Adipocyte (in vitro differentiated cells): Measurements from ENCODE around the gene CREB3.

Experiments used
- DNase-seq: peaks from one replicate; pipeline ENCODE4 v3.0.0-alpha.2; 2015; ENCODE audit warnings: low read depth
- H3K27me3 ChIP-seq: replicated peaks from 2 replicates; pipeline ENCODE4 v1.7.0; 2013; ENCODE audit warnings: mild to moderate bottlenecking, low read length, moderate library complexity; ENCODE audit not compliant: control insufficient read depth, insufficient read depth
- H3K36me3 ChIP-seq: 2 replicates; pipeline ENCODE4 v1.7.0; 2013; ENCODE audit warnings: low read length, mild to moderate bottlenecking, moderate library complexity; ENCODE audit not compliant: control insufficient read depth, insufficient read depth, severe bottlenecking
- H3K4me1 ChIP-seq: 2 replicates; pipeline ENCODE4 v1.7.0; 2013; ENCODE audit warnings: mild to moderate bottlenecking, low read length, moderate library complexity; ENCODE audit not compliant: control insufficient read depth, insufficient read depth
- H3K4me3 ChIP-seq: 2 replicates; pipeline ENCODE4 v1.7.0; 2013; ENCODE audit warnings: mild to moderate bottlenecking, low read length, moderate library complexity
- H3K9ac ChIP-seq: 2 replicates; pipeline ENCODE4 v1.7.0; 2013; ENCODE audit warnings: mild to moderate bottlenecking, low read length, moderate library complexity
- H3K9me3 ChIP-seq: 2 replicates; pipeline ENCODE4 v1.7.0; 2013; ENCODE audit warnings: mild to moderate bottlenecking, low read length, moderate library complexity; ENCODE audit not compliant: control insufficient read depth

Gene CREB3

DNA sequence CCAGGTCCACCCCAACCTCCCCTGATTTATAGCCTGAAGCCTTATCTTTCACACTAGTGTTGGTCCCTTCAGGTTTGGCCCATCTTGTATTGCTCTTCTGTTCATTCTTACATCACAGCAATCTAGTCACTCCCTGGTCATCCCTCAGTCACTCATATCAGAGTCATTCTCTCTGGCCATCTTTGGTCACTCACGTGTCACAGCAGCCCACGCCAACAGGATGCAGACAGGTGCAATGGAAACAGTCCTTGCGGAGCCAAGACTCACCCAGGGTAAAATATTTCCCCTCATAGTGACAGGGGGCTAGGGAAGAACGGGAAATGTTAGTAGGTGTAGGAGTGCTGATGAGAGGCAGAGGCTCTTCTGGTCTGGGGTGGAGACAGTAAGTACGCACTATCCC, 21.0 kb downstream of the CREB3 start:
- H3K9me3 ChIP-seq, result no peaks in the 10 kb centered on the region
- no peak overlapping the region for H3K9ac ChIP-seq
- H3K4me1 ChIP-seq, result peaks cover 28% of the 10 kb centered on the region
- H3K27me3 ChIP-seq, result no peaks in the 10 kb centered on the region
- peaks cover 48% of the 10 kb centered on the region for H3K36me3 ChIP-seq
- no peak for DNase-seq
- H3K4me3 ChIP-seq, result no peak overlapping the region

DNA sequence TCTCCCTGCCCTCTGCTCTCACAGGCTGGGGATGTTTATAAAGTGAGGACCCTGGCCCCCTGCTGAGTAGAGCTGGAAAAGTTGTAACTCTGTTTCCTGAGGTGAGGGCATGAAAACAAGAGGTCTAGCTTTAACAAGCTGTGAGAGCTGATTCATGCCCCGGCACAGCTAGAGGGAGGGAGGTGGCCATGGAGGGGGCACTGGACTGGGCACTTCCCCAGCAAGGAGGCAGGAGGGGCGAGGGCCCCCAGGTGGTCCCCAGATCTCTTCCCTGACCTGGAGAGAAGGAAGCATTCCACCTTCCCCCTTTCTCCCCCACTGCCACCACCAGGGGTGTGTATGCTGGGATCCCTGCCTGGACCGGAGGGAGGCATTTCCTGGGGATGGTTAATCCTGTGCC, 21.8 kb downstream of the CREB3 start, which contains the start of gene MSMP:
TSS of gene MSMP (minus strand) at position 13 of the 400 bp plus-strand sequence. CDS start 147 bp downstream, outside the sequence.
- no peak for DNase-seq
- H3K27me3 ChIP-seq, result no peaks in the 10 kb centered on the region
- H3K9ac ChIP-seq, result no peak within 1 kb of the TSS
- H3K9me3 ChIP-seq, result no peaks in the 10 kb centered on the region
- H3K4me1 ChIP-seq, result peaks cover 36% of the 10 kb centered on the region
- no peak within 1 kb of the TSS for H3K4me3 ChIP-seq
- peaks cover 48% of the 10 kb centered on the region for H3K36me3 ChIP-seq

DNA sequence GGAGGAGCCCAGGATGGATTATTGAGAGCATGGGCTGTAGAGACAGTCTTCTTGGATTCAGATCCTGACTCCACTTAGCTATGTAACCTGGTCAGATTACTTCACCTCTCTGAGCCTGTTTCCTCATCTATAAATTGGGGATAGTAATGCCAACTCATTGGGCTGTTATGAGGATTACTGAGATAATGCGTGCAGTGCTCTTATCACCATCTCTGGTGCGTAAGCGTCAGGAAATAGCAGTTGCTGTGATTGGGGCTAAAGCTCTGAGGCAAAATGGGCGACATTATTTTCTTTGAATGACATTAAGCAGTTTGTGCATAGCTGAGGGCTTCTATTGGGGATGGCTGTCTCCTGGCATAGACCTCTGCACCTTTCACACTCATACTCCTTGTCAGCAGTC, 22.6 kb downstream of the CREB3 start:
- H3K4me3 ChIP-seq, result no peak overlapping the region
- peaks cover 48% of the 10 kb centered on the region for H3K36me3 ChIP-seq
- no peaks in the 10 kb centered on the region for H3K9me3 ChIP-seq
- H3K9ac ChIP-seq, result no peak overlapping the region
- peaks cover 31% of the 10 kb centered on the region for H3K4me1 ChIP-seq
- no peak for DNase-seq
- H3K27me3 ChIP-seq, result no peaks in the 10 kb centered on the region

DNA sequence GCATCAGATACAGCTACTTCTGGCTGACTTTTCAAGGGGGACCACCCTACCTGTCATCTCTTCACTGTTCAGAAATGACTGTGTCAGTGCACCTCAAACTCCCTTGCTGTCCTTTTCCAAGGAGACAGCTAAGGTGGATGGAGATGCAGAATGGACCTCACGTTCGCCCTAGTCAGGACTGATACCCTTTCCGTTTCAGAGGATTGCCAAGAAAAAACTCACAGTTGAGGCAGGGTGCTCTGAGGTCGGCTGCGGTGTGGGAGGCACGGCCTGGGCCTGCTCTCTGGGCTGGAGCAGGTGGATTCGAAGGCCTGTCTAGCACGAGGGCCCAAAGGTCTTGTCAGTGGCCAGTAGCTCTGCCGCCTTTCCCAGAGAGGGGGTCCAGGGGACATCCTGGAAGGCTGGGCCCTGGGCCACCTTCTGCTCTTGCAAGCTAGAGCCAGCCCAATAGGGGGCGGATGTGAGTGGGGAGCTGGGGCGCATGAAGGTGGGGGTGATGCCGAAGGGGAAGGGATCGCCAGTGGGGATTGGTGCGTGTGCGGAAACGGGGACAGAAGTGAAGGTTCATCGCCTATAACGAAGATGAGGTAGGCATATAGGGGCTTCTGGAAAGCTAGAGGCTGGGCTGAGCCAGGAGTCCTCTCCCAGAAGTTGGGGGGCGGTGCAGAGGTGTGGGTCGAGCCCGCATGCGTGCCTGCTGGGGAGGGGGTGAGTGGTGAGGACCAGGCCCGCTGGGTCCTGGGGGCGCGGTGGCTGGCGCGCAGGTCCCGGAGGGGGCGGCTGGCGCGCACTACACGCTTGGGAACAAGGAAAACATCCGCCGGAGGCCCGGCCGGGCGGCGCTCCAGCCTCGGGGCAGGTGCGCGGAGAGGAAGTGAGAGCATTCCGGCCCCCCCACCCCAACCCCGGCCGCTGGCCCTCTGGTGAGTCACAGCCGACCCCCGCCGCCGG, 24.1 kb downstream of the CREB3 start:
- Histone ChIP-seq H3K9me3 (no peaks in the 10 kb centered on the region), H3K4me1 (peaks cover 28% of the 10 kb centered on the region), H3K36me3 (peaks cover 38% of the 10 kb centered on the region), H3K9ac (no peak overlapping the region), H3K27me3 (no peaks in the 10 kb centered on the region), H3K4me3 (peak overlapping the region; percentile 18)
- peak; percentile 30 for DNase-seq

DNA sequence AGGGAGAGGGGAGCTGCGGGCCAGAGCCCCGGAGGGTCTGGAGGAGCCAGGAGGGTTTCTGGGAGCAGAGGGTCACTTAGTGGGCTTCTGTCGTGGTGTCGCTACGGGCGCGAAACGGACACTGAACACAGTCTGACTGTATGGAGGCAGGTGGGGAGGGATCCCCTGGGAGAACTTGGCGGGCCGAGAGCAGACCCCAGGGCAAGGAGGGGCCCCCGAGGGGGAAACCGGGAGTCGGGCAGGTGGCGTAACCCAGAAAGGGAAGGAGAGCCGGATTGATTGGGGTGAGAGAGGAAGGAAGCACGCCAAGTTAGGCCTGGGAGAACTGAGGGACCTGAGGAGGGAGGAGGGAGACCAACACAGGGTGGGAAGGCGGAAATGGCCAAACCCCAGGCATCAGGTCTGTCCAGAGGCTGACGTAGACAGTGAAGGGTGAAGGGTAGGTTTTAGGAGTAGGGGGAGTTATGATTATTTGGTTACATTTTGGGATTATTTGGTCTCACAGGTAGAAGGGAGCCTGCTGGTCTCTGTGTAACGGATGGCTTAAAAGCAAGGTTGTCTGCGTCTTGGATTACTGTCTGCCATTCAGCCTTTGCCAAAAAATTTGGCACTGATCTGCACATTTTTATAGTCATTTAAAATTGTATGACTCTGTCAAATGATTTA, 24.9 kb downstream of the CREB3 start:
- Histone ChIP-seq H3K36me3 (peaks cover 29% of the 10 kb centered on the region), H3K4me1 (peaks cover 28% of the 10 kb centered on the region), H3K27me3 (no peaks in the 10 kb centered on the region), H3K4me3 (peak overlapping the region; percentile 21), H3K9ac (peak overlapping the region; percentile 51), H3K9me3 (no peaks in the 10 kb centered on the region)
- DNase-seq, result peak; percentile 24

DNA sequence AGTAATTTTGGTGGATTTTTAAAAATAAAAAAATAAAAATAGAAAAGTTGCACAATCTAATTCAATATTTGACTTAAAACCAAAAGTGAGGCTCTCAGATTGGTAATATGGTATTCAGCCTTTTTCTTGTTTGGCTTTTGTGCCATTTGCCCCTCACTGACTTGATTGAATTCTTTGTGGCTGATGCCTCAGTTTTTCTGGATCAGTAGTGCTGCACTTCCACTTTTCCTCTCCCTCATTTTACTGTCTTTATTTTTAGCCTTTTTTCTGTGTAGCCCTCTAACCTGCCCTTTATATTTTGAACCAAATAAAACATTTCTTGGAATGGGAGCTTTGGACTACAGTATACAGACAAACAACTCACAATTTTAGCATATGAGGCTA, 25.4 kb downstream of the CREB3 start:
- Histone ChIP-seq H3K36me3 (peaks cover 24% of the 10 kb centered on the region), H3K4me3 (peak overlapping the region; percentile 21), H3K9me3 (no peaks in the 10 kb centered on the region), H3K9ac (peak overlapping the region; percentile 53), H3K4me1 (peaks cover 28% of the 10 kb centered on the region), H3K27me3 (no peaks in the 10 kb centered on the region)
- DNase-seq, result no peak

DNA sequence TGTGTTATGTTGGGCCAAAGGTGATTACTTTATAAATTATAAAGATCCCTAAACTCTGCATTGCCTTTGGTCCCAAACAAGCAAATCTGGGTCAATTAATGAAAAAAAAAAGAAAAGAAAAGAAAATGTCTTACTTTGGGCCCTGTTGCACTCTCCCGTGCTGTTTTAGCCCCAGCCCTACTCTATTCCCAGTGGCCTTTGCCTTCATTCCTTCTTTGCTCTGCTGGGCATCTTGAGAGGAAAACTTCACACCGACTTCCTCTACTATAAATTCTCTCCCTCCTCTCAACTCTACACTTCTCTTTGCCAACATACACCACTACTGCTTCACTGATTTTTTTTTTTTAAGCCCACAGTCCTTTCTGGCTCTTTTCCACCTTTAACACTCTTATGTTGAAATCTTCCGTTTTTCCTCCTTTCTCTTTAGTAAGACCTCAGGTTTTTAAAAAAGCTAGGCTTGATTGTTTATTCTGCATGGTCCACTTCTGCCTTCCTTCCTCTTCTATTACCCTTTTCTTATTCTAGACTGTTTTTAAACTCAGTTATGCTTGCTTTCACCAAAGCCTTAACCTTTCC, 26.1 kb downstream of the CREB3 start:
- Histone ChIP-seq H3K4me1 (peaks cover 28% of the 10 kb centered on the region), H3K36me3 (peaks cover 17% of the 10 kb centered on the region), H3K27me3 (no peaks in the 10 kb centered on the region), H3K9ac (peak overlapping the region; percentile 53), H3K9me3 (no peaks in the 10 kb centered on the region), H3K4me3 (peak overlapping the region; percentile 21)
- no peak for DNase-seq

DNA sequence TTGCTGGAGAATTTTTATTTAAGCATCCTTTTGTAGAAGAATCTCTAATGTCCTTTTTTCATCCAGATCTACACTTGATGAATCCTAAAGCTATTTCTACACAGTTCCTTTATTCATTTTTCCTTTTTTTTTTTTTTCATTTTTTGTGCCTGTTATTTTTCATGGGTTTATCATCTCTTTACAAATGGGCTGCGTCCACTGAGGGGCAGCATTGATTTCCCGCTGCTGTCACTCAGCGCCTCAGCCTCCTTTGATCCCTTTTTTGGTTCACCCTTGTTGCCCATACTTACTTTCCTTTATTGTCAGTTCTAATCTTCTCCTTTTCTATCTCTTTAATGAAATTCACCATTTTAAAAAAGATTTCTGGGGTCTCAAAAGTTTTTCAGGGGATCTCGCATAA, 27.3 kb downstream of the CREB3 start:
- no peak overlapping the region for H3K9ac ChIP-seq
- no peak for DNase-seq
- H3K4me3 ChIP-seq, result no peak overlapping the region
- H3K9me3 ChIP-seq, result no peaks in the 10 kb centered on the region
- H3K36me3 ChIP-seq, result peaks cover 7% of the 10 kb centered on the region
- H3K4me1 ChIP-seq, result peaks cover 28% of the 10 kb centered on the region
- no peaks in the 10 kb centered on the region for H3K27me3 ChIP-seq

DNA sequence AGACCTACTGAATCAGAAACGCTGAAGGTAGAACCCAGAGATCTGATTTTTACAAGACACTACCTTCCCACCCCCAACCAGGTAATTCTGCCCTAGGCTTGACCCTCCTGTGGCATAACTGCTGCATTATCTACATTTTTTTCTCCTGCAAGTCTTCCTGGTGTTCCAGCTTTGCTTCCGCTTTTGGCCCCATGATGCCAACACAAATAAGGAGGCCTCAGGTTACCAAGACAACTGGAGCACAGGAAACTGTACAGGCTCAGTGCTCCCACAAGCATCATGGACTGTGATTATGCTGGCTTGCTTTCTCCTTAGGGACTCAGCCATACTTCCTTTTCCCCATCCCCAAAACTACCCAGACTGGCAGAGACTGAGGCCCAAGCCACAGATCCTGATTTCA, 28.2 kb downstream of the CREB3 start:
- Histone ChIP-seq H3K9ac (no peak overlapping the region), H3K4me1 (peaks cover 28% of the 10 kb centered on the region), H3K36me3 (no peaks in the 10 kb centered on the region), H3K9me3 (no peaks in the 10 kb centered on the region), H3K4me3 (no peak overlapping the region), H3K27me3 (no peaks in the 10 kb centered on the region)
- peak; percentile 23 for DNase-seq

DNA sequence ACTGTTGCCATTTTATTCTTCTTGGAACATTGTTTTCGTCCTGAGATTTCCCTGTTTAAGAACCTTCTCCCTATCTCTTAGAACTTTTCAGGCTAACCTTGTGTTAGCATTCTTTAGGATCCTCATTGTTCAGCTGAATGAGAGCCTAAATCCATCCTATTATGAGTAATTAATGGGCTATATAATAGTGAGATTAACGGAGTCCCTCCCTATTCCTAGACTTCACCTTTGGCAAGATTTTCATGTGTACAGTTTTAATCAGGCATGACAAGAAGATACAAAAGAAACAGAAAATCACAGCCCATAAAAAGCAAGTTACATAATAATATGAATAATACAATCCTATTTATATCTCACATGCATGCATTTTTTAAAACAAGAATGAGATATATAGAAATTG, 30.7 kb downstream of the CREB3 start:
- peaks cover 11% of the 10 kb centered on the region for H3K4me1 ChIP-seq
- H3K36me3 ChIP-seq, result no peaks in the 10 kb centered on the region
- no peaks in the 10 kb centered on the region for H3K27me3 ChIP-seq
- DNase-seq, result no peak
- H3K4me3 ChIP-seq, result no peak overlapping the region
- H3K9ac ChIP-seq, result no peak overlapping the region
- H3K9me3 ChIP-seq, result no peaks in the 10 kb centered on the region

DNA sequence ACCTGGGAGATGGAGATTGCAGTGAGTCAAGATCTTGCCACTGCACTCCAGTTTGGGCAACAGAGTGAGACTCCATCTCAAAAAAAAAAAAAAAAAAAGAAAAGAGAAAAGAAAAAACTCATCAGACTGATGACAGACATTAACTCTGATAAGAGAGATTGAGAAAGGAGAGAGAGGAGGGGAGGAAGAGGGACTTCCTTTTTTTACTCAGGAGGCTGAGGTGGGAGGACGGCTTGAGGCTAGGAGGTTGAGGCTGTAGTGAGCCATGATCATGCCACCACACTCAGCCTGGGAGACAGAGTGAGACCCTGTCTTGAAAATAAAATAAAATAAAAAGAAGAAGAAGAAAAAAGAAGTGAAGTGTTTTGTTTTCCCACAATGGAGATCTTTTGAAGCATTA, 31.3 kb downstream of the CREB3 start:
- Histone ChIP-seq H3K4me1 (peaks cover 5% of the 10 kb centered on the region), H3K9me3 (no peaks in the 10 kb centered on the region)

More for the DNA sequence above, 31.3 kb downstream of the CREB3 start:
- no peak for DNase-seq
- Histone ChIP-seq H3K4me3 (no peak overlapping the region), H3K36me3 (no peaks in the 10 kb centered on the region), H3K27me3 (no peaks in the 10 kb centered on the region), H3K9ac (no peak overlapping the region)
